Endothelial cell of umbilical vein (primary cell): ENCODE measurements around the gene RBM47. TPM values are rescaled to one million over a fixed set of nuclear protein-coding genes. Genes with fewer than 3 reads are reported as not detected.

Source experiments
- BruUV-seq: library from RNA; stranded (reverse); fragments of 400-500 nt; replicated peaks from 2 replicates; lab custom pipeline; 2021; lab: Mats Ljungman, UMichigan
- CTCF ChIA-PET: fragments of 300-600, 350-600 bp; sonication (Branson Sonifier 250); formaldehyde crosslinking; loops from one replicate; lab custom pipeline; 2021; ENCODE audit warnings: antibody characterized with exemption, inconsistent platforms; lab: Charles Lee
- POLR2A ChIA-PET: fragments of 300-600, 350-600 bp; sonication (Branson Sonifier 250); formaldehyde crosslinking; loops from one replicate; lab custom pipeline; 2021; ENCODE audit warnings: antibody characterized with exemption, inconsistent platforms; lab: Charles Lee
- DNase-seq: peaks from one replicate; pipeline ENCODE4 v3.0.0-alpha.2; 2011; ENCODE audit warnings: low read depth, low spot score
- FAIRE-seq: peaks from 2 replicates; lab custom pipeline; 2011; peaks lifted over from hg19 to GRCh38; lab: Jason Lieb, UNC
- H2AFZ ChIP-seq: 2 replicates; pipeline ENCODE4 v1.6.0; 2012; ENCODE audit warnings: low read depth, low read length, control low read depth, inconsistent platforms
- H3K27ac ChIP-seq: 2 replicates; pipeline ENCODE4 v1.5.1; 2011; ENCODE audit warnings: low read depth, mild to moderate bottlenecking, control low read depth, low read length, moderate library complexity; ENCODE audit not compliant: insufficient read depth
- H3K27me3 ChIP-seq, 2 experiments: 2 replicates each; pipeline versions ENCODE4 v1.6.0 to v1.6.1; 2011; ENCODE audit warnings: low read length in 2 of 2, mixed read lengths in 1 of 2; ENCODE audit not compliant: control insufficient read depth in 2 of 2, insufficient read depth in 2 of 2
- H3K36me3 ChIP-seq, 2 experiments: 2 replicates in 1 of 2; 3 replicates in 1 of 2; pipeline ENCODE4 v1.5.1; 2011; ENCODE audit warnings: low read length in 2 of 2, mild to moderate bottlenecking in 1 of 2, moderate library complexity in 1 of 2; ENCODE audit not compliant: control insufficient read depth in 2 of 2, insufficient read depth in 2 of 2; ENCODE audit errors: extremely low read depth in 1 of 2
- H3K4me1 ChIP-seq: 3 replicates; pipeline ENCODE4 v1.5.1; 2011; ENCODE audit warnings: mild to moderate bottlenecking, low read length; ENCODE audit not compliant: control insufficient read depth, insufficient read depth; ENCODE audit errors: extremely low read depth
- H3K4me2 ChIP-seq: 2 replicates; pipeline ENCODE4 v1.6.1; 2011; ENCODE audit warnings: low read length, control low read depth, mixed read lengths; ENCODE audit not compliant: insufficient read depth
- H3K4me3 ChIP-seq, 3 experiments: fragments of 200-600 bp in 1 of 3; sonication (generic), shearing (Covaris generic) in 1 of 3; replicated peaks in 1 of 3; 2 replicates each; pipeline ENCODE4 v1.5.1; 2011 to 2016; ENCODE audit warnings: control low read depth in 3 of 3, low read length in 3 of 3, mild to moderate bottlenecking in 2 of 3, inconsistent platforms in 1 of 3, low read depth in 1 of 3, moderate library complexity in 1 of 3; ENCODE audit not compliant: insufficient read depth in 1 of 3
- H3K79me2 ChIP-seq: 2 replicates; pipeline ENCODE4 v1.6.0; 2012; ENCODE audit warnings: low read length, inconsistent platforms; ENCODE audit not compliant: control insufficient read depth, insufficient read depth
- H3K9ac ChIP-seq: replicated peaks from 2 replicates; pipeline ENCODE3; 2011; ENCODE audit warnings: low read length, control low read depth; ENCODE audit not compliant: insufficient read depth; ENCODE audit errors: extremely low read depth
- H3K9me1 ChIP-seq: replicated peaks from 3 replicates; pipeline ENCODE4 v1.6.0; 2011; ENCODE audit warnings: mild to moderate bottlenecking, low read length; ENCODE audit not compliant: control insufficient read depth, insufficient read depth; ENCODE audit errors: extremely low read depth
- H3K9me3 ChIP-seq: replicated peaks from 2 replicates; pipeline ENCODE4 v1.5.1; 2012; ENCODE audit warnings: low read length, inconsistent platforms; ENCODE audit not compliant: control insufficient read depth, insufficient read depth
- H4K20me1 ChIP-seq: replicated peaks from 2 replicates; pipeline ENCODE3; 2011; ENCODE audit warnings: mild to moderate bottlenecking, low read length; ENCODE audit not compliant: control insufficient read depth, insufficient read depth; ENCODE audit errors: extremely low read depth
- CTCF ChIP-seq, 2 donors: IDR thresholded peaks; 1 replicate in 1 of 2; 2 replicates in 1 of 2; pipeline ENCODE4 v1.5.1; 2011; ENCODE audit warnings: low read length in 2 of 2, mild to moderate bottlenecking in 2 of 2, moderate library complexity in 2 of 2, control low read depth in 1 of 2, inconsistent platforms in 1 of 2, low read depth in 1 of 2; ENCODE audit not compliant: insufficient read depth in 1 of 2; ENCODE audit errors: extremely low read depth in 1 of 2
- EZH2 ChIP-seq: IDR thresholded peaks from 2 replicates; pipeline ENCODE4 v1.6.1; 2012; ENCODE audit warnings: borderline replicate concordance, low read depth, mild to moderate bottlenecking, moderate library complexity, low read length, inconsistent platforms; ENCODE audit not compliant: severe bottlenecking
- FOS ChIP-seq: IDR thresholded peaks from 2 replicates; pipeline ENCODE4 v1.6.1; 2011; ENCODE audit warnings: mild to moderate bottlenecking, low read length, moderate library complexity, borderline replicate concordance; ENCODE audit not compliant: insufficient read depth
- GATA2 ChIP-seq: IDR thresholded peaks from 2 replicates; pipeline ENCODE4 v1.7.0; 2011; ENCODE audit warnings: low read depth, mild to moderate bottlenecking, moderate library complexity, mixed read lengths, low read length; ENCODE audit not compliant: insufficient read length, insufficient read depth
- JUN ChIP-seq: IDR thresholded peaks from 2 replicates; pipeline ENCODE4 v1.6.1; 2011; ENCODE audit warnings: borderline replicate concordance, low read depth; ENCODE audit not compliant: insufficient read length, insufficient read depth
- POLR2A ChIP-seq: IDR thresholded peaks from 2 replicates; pipeline ENCODE4 v1.6.1; 2012; ENCODE audit warnings: low read depth, mild to moderate bottlenecking, control low read depth, low read length
- dilution Hi-C: fragments of 300-500 bp; cut with MboI; formaldehyde crosslinking; loops from one replicate; pipeline ENCODE4 v1.15.0; 2019; ENCODE audit warnings: low sequenced_read_pairs; ENCODE audit not compliant: extremely low pct_ligation_motif_present
- intact Hi-C: fragments of 100-400 bp; cut with micrococcal nuclease; formaldehyde crosslinking; loops from one replicate; pipeline ENCODE4 v1.10.0; 2022
- polyA plus RNA-seq, 4 experiments: library from polyadenylated mRNA; depleted of rRNA in 3 of 4; stranded (reverse) in 3 of 4; unstranded in 1 of 4; fragments of >200 nt; gene quantifications; 2 replicates each; pipeline versions ENCODE4 v1.2.1 to v1.2.3, GENCODE V29; 2011 to 2012; ENCODE audit warnings: missing spikeins in 1 of 4
- total RNA-seq: library from RNA; stranded (reverse); gene quantifications from 2 replicates; pipeline ENCODE4 v1.2.3, GENCODE V29; 2021

RBM47 gene
- total and polyA plus RNA-seq, 2 donors (not counting 3 experiments of a cell fraction or from before 2014, with no cell fraction given), result not detected

- ChIA-PET POLR2A (interaction anchor here (0.6 kb wide), 1 partner anchor 53 kb away, joined by 5 read pairs; no protein-coding TSS in a partner anchor), CTCF (no interaction called here)
- Histone ChIP-seq H3K27ac (no peak overlapping the region), H3K9me3 (no peaks in the 10 kb centered on the region), H3K4me1 (no peaks in the 10 kb centered on the region), H2AFZ (no peak overlapping the region), H3K27me3 (peaks cover 0 to 4% of the 10 kb centered on the region in 2 experiments), H3K36me3 (no peaks in the 10 kb centered on the region), H3K4me3 (no peak overlapping the region), H3K79me2 (no peaks in the 10 kb centered on the region), H3K9ac (no peak overlapping the region), H4K20me1 (no peaks in the 10 kb centered on the region), H3K9me1 (no peaks in the 10 kb centered on the region), H3K4me2 (no peak overlapping the region)
- dilution Hi-C loops, result no loop called here
- TF ChIP-seq POLR2A, result no peak
- TF ChIP-seq FOS, result no peak
- BruUV-seq, result no TSS peak
- intact Hi-C loops, result no loop called here
- FAIRE-seq (no peak), DNase-seq (no peak)
Observed at GRCh38 chr4:40645586-40645985, 15.9 kb upstream of the RBM47 start.

- Histone ChIP-seq H3K27me3 (peaks cover 15 to 33% of the 10 kb centered on the region in 2 experiments), H3K9ac (no peak overlapping the region), H3K36me3 (no peaks in the 10 kb centered on the region), H2AFZ (no peak overlapping the region), H4K20me1 (no peaks in the 10 kb centered on the region), H3K4me1 (peaks cover 6% of the 10 kb centered on the region), H3K4me2 (no peak overlapping the region), H3K79me2 (no peaks in the 10 kb centered on the region), H3K4me3 (no peak overlapping the region), H3K9me1 (no peaks in the 10 kb centered on the region), H3K9me3 (no peaks in the 10 kb centered on the region), H3K27ac (no peak overlapping the region)
- ChIA-PET POLR2A (no interaction called here), CTCF (interaction anchor here (1.5 kb wide), 1 partner anchor 34 kb away, joined by 3 read pairs; no protein-coding TSS in a partner anchor)
- DNase-seq, result no peak
- dilution Hi-C loops, result no loop called here
- intact Hi-C loops, result no loop called here
- TF ChIP-seq CTCF (IDR thresholded peaks at IDR 0.05; ENCODE audit: extremely low read depth in 1 of 2, insufficient read depth in 1 of 2, low read depth in 1 of 2, low read length in 2 of 2), result no peak
- no peak for TF ChIP-seq EZH2
- TF ChIP-seq GATA2, result no peak
- no peak for TF ChIP-seq JUN
- no TSS peak for BruUV-seq
- FAIRE-seq, result no peak
Observed at GRCh38 chr4:40632080-40632479, 2.4 kb upstream of the RBM47 start.
